HepG2 (cell line): ENCODE measurements around the gene ARHGAP11B.
"Not testable (repeated sequence)": the region's sequence is repeated elsewhere in the genome, so short reads cannot be mapped to it uniquely, and the experiment has no call there.

Experiments
- ATAC-seq: fragments of 200-7000 bp; cut with Tn5 transposase; 3 replicates; pipeline ENCODE4 v1.9.1; 2020; ENCODE audit warnings: mild to moderate bottlenecking, moderate library complexity
- BruUV-seq: library from RNA; stranded (reverse); fragments of 400-500 nt; replicated peaks from 2 replicates; lab custom pipeline; 2021; lab: Mats Ljungman, UMichigan
- CTCF ChIA-PET: fragments of 300-600 bp; formaldehyde crosslinking; extraction: SDS; loops from one replicate; lab custom pipeline; 2021; ENCODE audit warnings: low total read pairs, inconsistent platforms, low intra/inter-chr PET ratio; lab: Yijun Ruan, JAX
- POLR2A ChIA-PET: fragments of 350-600 bp; sonication (Branson Sonifier 250); formaldehyde crosslinking; loops from one replicate; lab custom pipeline; 2020; ENCODE audit warnings: antibody characterized with exemption, inconsistent platforms; lab: Yijun Ruan, JAX
- DNase-seq: peaks from one replicate; pipeline ENCODE4 v3.0.0-alpha.2; 2015; ENCODE audit warnings: low spot score
- FAIRE-seq: peaks from 3 replicates; lab custom pipeline; 2011; peaks lifted over from hg19 to GRCh38; lab: Jason Lieb, UNC
- H2AFZ ChIP-seq: one replicate; pipeline ENCODE4 v1.6.1; 2011; ENCODE audit warnings: low read length, inconsistent platforms
- H3K27ac ChIP-seq: fragments of 300-600 bp; 3 replicates; pipeline ENCODE4 v1.8.0; 2011; ENCODE audit warnings: mixed run types, mild to moderate bottlenecking, mixed read lengths, low read length, inconsistent platforms; ENCODE audit not compliant: insufficient read depth; ENCODE audit errors: extremely low read length
- H3K27me3 ChIP-seq, 2 experiments: fragments of 200-600 bp in 1 of 2; 2 replicates in 1 of 2; 3 replicates in 1 of 2; pipeline versions ENCODE4 v1.6.0 to v1.8.0; 2011; ENCODE audit warnings: low read length in 2 of 2, mild to moderate bottlenecking in 2 of 2, moderate library complexity in 2 of 2, inconsistent platforms in 1 of 2; ENCODE audit not compliant: insufficient read depth in 2 of 2, control insufficient read depth in 1 of 2
- H3K36me3 ChIP-seq, 2 experiments: fragments of 200-600 bp in 1 of 2; replicated peaks in 1 of 2; 2 replicates in 1 of 2; 3 replicates in 1 of 2; pipeline versions ENCODE4 v1.5.1 to v1.8.0; 2011; ENCODE audit warnings: low read length in 2 of 2, inconsistent platforms in 1 of 2; ENCODE audit not compliant: insufficient read depth in 2 of 2, control insufficient read depth in 1 of 2
- H3K4me1 ChIP-seq: 2 replicates; pipeline ENCODE4 v1.5.1; 2012; ENCODE audit warnings: low read length, inconsistent platforms; ENCODE audit not compliant: insufficient read depth
- H3K4me2 ChIP-seq: 2 replicates; pipeline ENCODE4 v1.6.0; 2011; ENCODE audit warnings: low read depth, low read length, inconsistent platforms
- H3K4me3 ChIP-seq, 3 experiments: fragments of 200-600 bp in 1 of 3; sonication (generic), shearing (Covaris generic) in 1 of 3; replicated peaks in 1 of 3; 2 replicates each; pipeline ENCODE4 v1.5.1; 2011 to 2016; ENCODE audit warnings: low read length in 3 of 3, inconsistent platforms in 2 of 3, low read depth in 2 of 3, mild to moderate bottlenecking in 2 of 3, control low read depth in 1 of 3, mixed read lengths in 1 of 3; ENCODE audit not compliant: insufficient read depth in 1 of 3
- H3K79me2 ChIP-seq: one replicate; pipeline ENCODE4 v1.6.1; 2011; ENCODE audit warnings: low read length, inconsistent platforms; ENCODE audit not compliant: insufficient read depth
- H3K9ac ChIP-seq: 2 replicates; pipeline ENCODE4 v1.6.0; 2011; ENCODE audit warnings: mild to moderate bottlenecking, low read depth, low read length, inconsistent platforms; ENCODE audit not compliant: insufficient read depth
- H3K9me3 ChIP-seq: 2 replicates; pipeline ENCODE4 v1.5.1; 2012; ENCODE audit warnings: mild to moderate bottlenecking, low read length
- H4K20me1 ChIP-seq: 2 replicates; pipeline ENCODE4 v1.6.0; 2011; ENCODE audit warnings: inconsistent platforms, mild to moderate bottlenecking, low read length, moderate library complexity; ENCODE audit not compliant: insufficient read depth
- ELF1 ChIP-seq: sonication (generic); formaldehyde crosslinking; IDR thresholded peaks from 2 replicates; pipeline ENCODE4 v1.4.0; 2020; ENCODE audit warnings: missing genetic modification reagents
- NFYB ChIP-seq: sonication (generic); formaldehyde crosslinking; IDR thresholded peaks from 2 replicates; pipeline ENCODE4 v1.4.0; 2020; ENCODE audit warnings: missing genetic modification reagents
- RORA ChIP-seq: sonication (generic); formaldehyde crosslinking; IDR thresholded peaks from 2 replicates; pipeline ENCODE4 v1.5.0; 2020; ENCODE audit warnings: mild to moderate bottlenecking, missing genetic modification reagents, moderate library complexity
- TCF12 ChIP-seq, 2 experiments: fragments of 450-650 bp in 1 of 2; sonication (generic) in 1 of 2; formaldehyde crosslinking in 1 of 2; IDR thresholded peaks; 2 replicates each; pipeline versions ENCODE4 v1.6.1 to v1.8.0; 2017 to 2022; ENCODE audit warnings: antibody characterized with exemption in 1 of 2, mild to moderate bottlenecking in 1 of 2, missing genetic modification reagents in 1 of 2, moderate library complexity in 1 of 2
- ZFP41 ChIP-seq: sonication (generic); formaldehyde crosslinking; IDR thresholded peaks from 2 replicates; pipeline ENCODE4 v1.4.0; 2020; ENCODE audit warnings: mild to moderate bottlenecking, missing genetic modification reagents, borderline replicate concordance
- ZNF354B ChIP-seq: sonication (generic); formaldehyde crosslinking; IDR thresholded peaks from 2 replicates; pipeline ENCODE4 v1.8.0; 2022; ENCODE audit warnings: mild to moderate bottlenecking, missing genetic modification reagents
- WGBS: methylation state at CpG from one replicate; pipeline ENCODE4 v1.1.6; 2017; ENCODE audit warnings: low lambda C conversion rate; 5-methylcytosine and 5-hydroxymethylcytosine counted together
- in situ Hi-C: cut with HindIII; loops from 2 replicates; pipeline ENCODE4 v1.10.0; 2017; ENCODE audit warnings: low pct_unique_long_range_greater_than_20kb; ENCODE audit not compliant: extremely low pct_ligation_motif_present
- intact Hi-C: fragments of 100-400 bp; cut with micrococcal nuclease; formaldehyde crosslinking; loops from one replicate; pipeline ENCODE4 v1.10.0; 2022; ENCODE audit not compliant: unreplicated experiment
- TF ChIP-seq, protein P1 (sequence below): sonication (generic); formaldehyde crosslinking; conservative IDR thresholded peaks from 2 replicates; pipeline ENCODE4 v1.4.0; 2020; ENCODE audit warnings: missing genetic modification reagents
- TF ChIP-seq, protein P2 (sequence below): sonication (generic); formaldehyde crosslinking; IDR thresholded peaks from 2 replicates; pipeline ENCODE4 v1.5.1; 2020; ENCODE audit warnings: missing genetic modification reagents, mild to moderate bottlenecking, borderline replicate concordance
- TF ChIP-seq, protein P3 (sequence below): sonication (generic); formaldehyde crosslinking; IDR thresholded peaks from 2 replicates; pipeline ENCODE4 v1.5.0; 2020; ENCODE audit warnings: mild to moderate bottlenecking, missing genetic modification reagents

ARHGAP11B gene

DNA sequence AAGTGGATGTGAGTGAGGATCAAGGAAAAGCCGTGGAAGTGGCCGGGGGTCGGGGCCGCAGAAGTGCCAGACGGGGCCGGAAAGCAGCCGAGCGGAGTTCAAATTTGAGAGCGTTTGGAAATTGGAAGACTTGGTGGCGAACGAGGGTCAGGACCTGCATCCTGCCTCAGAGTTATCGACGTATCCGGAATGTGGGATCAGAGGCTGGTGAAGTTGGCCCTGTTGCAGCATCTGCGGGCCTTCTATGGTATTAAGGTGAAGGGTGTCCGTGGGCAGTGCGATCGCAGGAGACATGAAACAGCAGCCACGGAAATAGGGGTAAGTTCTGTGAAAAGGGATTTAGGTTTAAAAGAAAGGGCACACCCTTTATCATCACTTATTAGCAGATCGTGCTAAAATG, 704 bp downstream of the ARHGAP11B start:
- H3K9ac ChIP-seq: peak overlapping the region; percentile 85
- peak; percentile 13 for DNase-seq

DNA sequence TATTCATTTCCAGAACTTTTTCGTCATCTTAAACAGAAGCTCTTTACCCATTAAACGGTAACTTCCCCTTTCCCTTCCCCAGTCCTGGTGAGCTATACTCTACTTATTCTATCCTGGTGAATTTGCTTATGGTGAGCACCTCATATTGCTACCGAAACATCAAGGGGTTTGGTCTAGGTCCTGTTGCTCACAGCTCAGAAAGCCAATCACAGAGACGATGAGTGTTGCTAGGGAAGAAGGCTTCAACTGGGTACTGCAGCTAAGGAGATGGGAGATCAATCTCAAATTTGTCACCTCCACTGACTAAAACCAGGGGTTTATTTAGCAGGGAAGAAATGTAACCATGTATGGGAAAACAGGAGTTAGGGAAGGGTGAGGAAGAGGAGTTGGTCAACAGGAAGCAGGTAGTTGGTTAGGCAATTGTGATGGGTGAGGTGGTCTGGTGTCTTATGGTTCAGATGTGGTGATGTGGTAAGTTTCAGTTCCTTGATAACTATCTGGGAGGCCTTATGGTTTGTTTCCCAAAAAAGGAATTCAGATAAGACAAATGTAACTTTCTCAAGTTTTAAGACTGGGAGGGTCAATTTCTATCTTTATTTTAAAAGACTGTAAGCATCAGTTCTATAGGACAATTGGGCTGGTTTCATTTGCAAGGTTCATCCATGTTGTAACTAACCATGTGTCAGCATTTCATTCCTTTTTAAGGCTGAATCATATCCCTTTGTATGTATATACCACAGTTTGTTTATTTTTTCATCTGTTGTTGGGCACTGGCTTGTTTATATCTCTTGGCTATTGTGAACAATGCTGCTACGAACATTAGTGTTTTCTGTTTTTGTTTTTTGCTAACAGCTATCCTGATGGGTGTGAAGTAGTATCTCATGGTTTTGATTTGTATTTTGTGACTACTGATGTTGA, 24.3 kb downstream of the ARHGAP11B start:
- H3K27me3 ChIP-seq: no peaks in the 10 kb centered on the region
- no peaks in the 10 kb centered on the region for H4K20me1 ChIP-seq
- in situ Hi-C loops: no loop called here
- H3K79me2 ChIP-seq: peaks cover 3% of the 10 kb centered on the region
- ATAC-seq (no peak), DNase-seq (no peak), FAIRE-seq (no peak)
- H3K9me3 ChIP-seq: no peaks in the 10 kb centered on the region
- TF ChIP-seq ELF1 (CRISPR knock-in tag) (no peak), TCF12 (IDR thresholded peaks at IDR 0.05) (no peak), TCF12 (CRISPR knock-in tag; IDR thresholded peaks at IDR 0.05) (no peak), ZNF354B (CRISPR knock-in tag) (no peak), RORA (CRISPR knock-in tag) (no peak), ZFP41 (CRISPR knock-in tag) (no peak), NFYB (CRISPR knock-in tag) (no peak)
- TF ChIP-seq, protein P1, sequence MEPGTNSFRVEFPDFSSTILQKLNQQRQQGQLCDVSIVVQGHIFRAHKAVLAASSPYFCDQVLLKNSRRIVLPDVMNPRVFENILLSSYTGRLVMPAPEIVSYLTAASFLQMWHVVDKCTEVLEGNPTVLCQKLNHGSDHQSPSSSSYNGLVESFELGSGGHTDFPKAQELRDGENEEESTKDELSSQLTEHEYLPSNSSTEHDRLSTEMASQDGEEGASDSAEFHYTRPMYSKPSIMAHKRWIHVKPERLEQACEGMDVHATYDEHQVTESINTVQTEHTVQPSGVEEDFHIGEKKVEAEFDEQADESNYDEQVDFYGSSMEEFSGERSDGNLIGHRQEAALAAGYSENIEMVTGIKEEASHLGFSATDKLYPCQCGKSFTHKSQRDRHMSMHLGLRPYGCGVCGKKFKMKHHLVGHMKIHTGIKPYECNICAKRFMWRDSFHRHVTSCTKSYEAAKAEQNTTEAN (CRISPR knock-in tag): no peak
- TF ChIP-seq, protein P2, sequence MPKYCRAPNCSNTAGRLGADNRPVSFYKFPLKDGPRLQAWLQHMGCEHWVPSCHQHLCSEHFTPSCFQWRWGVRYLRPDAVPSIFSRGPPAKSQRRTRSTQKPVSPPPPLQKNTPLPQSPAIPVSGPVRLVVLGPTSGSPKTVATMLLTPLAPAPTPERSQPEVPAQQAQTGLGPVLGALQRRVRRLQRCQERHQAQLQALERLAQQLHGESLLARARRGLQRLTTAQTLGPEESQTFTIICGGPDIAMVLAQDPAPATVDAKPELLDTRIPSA (CRISPR knock-in tag): no peak
- TF ChIP-seq, protein P3, sequence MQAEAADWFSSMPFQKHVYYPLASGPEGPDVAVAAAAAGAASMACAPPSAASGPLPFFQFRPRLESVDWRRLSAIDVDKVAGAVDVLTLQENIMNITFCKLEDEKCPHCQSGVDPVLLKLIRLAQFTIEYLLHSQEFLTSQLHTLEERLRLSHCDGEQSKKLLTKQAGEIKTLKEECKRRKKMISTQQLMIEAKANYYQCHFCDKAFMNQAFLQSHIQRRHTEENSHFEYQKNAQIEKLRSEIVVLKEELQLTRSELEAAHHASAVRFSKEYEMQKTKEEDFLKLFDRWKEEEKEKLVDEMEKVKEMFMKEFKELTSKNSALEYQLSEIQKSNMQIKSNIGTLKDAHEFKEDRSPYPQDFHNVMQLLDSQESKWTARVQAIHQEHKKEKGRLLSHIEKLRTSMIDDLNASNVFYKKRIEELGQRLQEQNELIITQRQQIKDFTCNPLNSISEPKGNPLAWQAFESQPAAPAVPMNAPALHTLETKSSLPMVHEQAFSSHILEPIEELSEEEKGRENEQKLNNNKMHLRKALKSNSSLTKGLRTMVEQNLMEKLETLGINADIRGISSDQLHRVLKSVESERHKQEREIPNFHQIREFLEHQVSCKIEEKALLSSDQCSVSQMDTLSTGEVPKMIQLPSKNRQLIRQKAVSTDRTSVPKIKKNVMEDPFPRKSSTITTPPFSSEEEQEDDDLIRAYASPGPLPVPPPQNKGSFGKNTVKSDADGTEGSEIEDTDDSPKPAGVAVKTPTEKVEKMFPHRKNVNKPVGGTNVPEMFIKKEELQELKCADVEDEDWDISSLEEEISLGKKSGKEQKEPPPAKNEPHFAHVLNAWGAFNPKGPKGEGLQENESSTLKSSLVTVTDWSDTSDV: no peak
- WGBS: 98% methylated on average over 5 of the region's 5 CpGs
- ChIA-PET POLR2A (no interaction called here), CTCF (no interaction called here)
- H3K27ac ChIP-seq: no peak overlapping the region
- H3K4me3 ChIP-seq: no peak overlapping the region
- H3K9ac ChIP-seq: no peak overlapping the region
- no TSS peak for BruUV-seq
- no peaks in the 10 kb centered on the region for H3K4me1 ChIP-seq
- H2AFZ ChIP-seq: no peak overlapping the region
- no peak overlapping the region for H3K4me2 ChIP-seq
- H3K36me3 ChIP-seq: peaks cover 4 to 33% of the 10 kb centered on the region in 2 experiments; a peak in 4 of 5 replicates
- intact Hi-C loops: no loop called here

More for the DNA sequence above, 704 bp downstream of the ARHGAP11B start:
- intact Hi-C loops, CTCF ChIA-PET, H2AFZ ChIP-seq, H3K9me3 ChIP-seq, in situ Hi-C loops, H4K20me1 ChIP-seq, BruUV-seq, POLR2A ChIA-PET, H3K27me3 ChIP-seq, FAIRE-seq, H3K36me3 ChIP-seq: not testable (repeated sequence)
- peak overlapping the region; percentile 82 for H3K27ac ChIP-seq
- peaks cover 16% of the 10 kb centered on the region; the same call in 1 of the 2 replicates for H3K4me1 ChIP-seq
- peak; percentile 73 for ATAC-seq
- peak overlapping the region; percentile 72 to 84 (median 81) for H3K4me3 ChIP-seq
- H3K4me2 ChIP-seq: peak overlapping the region; percentile 51
- H3K79me2 ChIP-seq: peaks cover 35% of the 10 kb centered on the region
- WGBS: 1% methylated on average over 18 of the region's 20 CpGs
